ENCODE data around the gene MSH6. TPM values are rescaled to one million over a fixed set of nuclear protein-coding genes. Genes with fewer than 3 reads are reported as not detected.
A peak's percentile ranks its signal among the peaks of the same experiment; 100 is the strongest.

Gene MSH6
- total and polyA plus RNA-seq, 2 of the 13 experiments (the other 11 are each of a cell fraction or from before 2014, with no cell fraction given): 20.8 to 113 TPM

DNA sequence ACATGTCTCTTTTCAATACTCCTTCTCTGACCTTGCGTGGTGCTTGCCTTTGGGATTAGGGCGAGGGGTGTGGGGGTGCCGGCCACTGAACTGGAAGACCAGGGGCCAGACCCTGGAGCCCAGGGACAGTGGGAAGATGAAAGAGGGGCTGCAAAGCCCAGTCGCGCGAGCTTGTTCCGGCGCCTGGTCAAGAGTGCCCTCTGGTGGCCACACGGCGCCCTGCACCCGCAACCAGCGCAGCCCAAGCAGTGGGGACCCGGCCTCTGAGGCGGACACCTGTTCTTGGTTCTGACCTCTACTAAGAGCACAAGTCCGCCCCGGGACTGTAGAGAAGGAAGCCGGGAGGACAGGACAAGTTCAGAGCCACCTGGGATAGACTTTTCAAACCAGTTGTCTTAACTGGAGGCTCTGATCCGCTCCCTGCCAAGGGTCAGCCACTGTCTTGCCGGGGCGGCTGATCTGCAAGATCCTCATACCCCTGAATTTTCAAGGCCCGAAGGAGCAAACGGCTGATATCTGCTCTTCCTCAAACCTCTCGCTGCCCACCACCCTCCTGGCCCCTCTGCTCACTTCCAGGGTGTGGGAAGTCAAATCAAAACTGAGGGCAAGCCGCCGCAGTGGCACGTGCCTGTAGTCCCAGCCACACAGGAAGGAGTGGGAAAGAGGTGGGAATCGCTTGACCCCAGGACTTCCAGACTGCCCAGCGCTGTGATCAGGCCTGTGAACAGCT, 14.9 kb upstream of the MSH6 start (continued):
- TF ChIP-seq SMARCE1 (IDR thresholded peaks at IDR 0.05; ENCODE audit: borderline replicate concordance): no peak
- TF ChIP-seq ZNF749 (CRISPR knock-in tag; IDR thresholded peaks at IDR 0.05; ENCODE audit: borderline replicate concordance): no peak
- peak; percentile 4; the same call in 1 of the 2 replicates for TF ChIP-seq SUZ12 (IDR thresholded peaks at IDR 0.05; ENCODE audit: low read depth, low read length)
- peak; percentile 75 for TF ChIP-seq SALL1 (CRISPR knock-in tag; IDR thresholded peaks at IDR 0.05)
- 0 out of 2 replicates have a peak, but pooled peaks have one; percentile 13 for TF ChIP-seq ZKSCAN1 (IDR thresholded peaks at IDR 0.05; ENCODE audit: low read length)
- TF ChIP-seq DNMT3B (CRISPR knock-in tag; conservative IDR thresholded peaks at IDR 0.05): no peak
- TF ChIP-seq, protein P1, sequence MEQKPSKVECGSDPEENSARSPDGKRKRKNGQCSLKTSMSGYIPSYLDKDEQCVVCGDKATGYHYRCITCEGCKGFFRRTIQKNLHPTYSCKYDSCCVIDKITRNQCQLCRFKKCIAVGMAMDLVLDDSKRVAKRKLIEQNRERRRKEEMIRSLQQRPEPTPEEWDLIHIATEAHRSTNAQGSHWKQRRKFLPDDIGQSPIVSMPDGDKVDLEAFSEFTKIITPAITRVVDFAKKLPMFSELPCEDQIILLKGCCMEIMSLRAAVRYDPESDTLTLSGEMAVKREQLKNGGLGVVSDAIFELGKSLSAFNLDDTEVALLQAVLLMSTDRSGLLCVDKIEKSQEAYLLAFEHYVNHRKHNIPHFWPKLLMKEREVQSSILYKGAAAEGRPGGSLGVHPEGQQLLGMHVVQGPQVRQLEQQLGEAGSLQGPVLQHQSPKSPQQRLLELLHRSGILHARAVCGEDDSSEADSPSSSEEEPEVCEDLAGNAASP (CRISPR knock-in tag; IDR thresholded peaks at IDR 0.05; ENCODE audit: borderline replicate concordance): no peak
- no peak for TF ChIP-seq RFX1 (IDR thresholded peaks at IDR 0.05)
- no peak for TF ChIP-seq POLR2G (IDR thresholded peaks at IDR 0.05; ENCODE audit: low read depth, low read length)
- no peak for TF ChIP-seq SIX1 (CRISPR knock-in tag; IDR thresholded peaks at IDR 0.05; ENCODE audit: borderline replicate concordance)
- TF ChIP-seq, protein P2, sequence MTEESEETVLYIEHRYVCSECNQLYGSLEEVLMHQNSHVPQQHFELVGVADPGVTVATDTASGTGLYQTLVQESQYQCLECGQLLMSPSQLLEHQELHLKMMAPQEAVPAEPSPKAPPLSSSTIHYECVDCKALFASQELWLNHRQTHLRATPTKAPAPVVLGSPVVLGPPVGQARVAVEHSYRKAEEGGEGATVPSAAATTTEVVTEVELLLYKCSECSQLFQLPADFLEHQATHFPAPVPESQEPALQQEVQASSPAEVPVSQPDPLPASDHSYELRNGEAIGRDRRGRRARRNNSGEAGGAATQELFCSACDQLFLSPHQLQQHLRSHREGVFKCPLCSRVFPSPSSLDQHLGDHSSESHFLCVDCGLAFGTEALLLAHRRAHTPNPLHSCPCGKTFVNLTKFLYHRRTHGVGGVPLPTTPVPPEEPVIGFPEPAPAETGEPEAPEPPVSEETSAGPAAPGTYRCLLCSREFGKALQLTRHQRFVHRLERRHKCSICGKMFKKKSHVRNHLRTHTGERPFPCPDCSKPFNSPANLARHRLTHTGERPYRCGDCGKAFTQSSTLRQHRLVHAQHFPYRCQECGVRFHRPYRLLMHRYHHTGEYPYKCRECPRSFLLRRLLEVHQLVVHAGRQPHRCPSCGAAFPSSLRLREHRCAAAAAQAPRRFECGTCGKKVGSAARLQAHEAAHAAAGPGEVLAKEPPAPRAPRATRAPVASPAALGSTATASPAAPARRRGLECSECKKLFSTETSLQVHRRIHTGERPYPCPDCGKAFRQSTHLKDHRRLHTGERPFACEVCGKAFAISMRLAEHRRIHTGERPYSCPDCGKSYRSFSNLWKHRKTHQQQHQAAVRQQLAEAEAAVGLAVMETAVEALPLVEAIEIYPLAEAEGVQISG (CRISPR knock-in tag; IDR thresholded peaks at IDR 0.05): peak; percentile 54; the same call in 1 of the 2 replicates
- no peak for TF ChIP-seq CHD2 (IDR thresholded peaks at IDR 0.05; ENCODE audit: low read depth, low read length)
- no peak for TF ChIP-seq HIVEP1 (CRISPR knock-in tag; IDR thresholded peaks at IDR 0.05)
- peak; percentile 27; the same call in 1 of the 2 replicates for TF ChIP-seq ZMYM3 (CRISPR knock-in tag; IDR thresholded peaks at IDR 0.05)
- TF ChIP-seq ZNF572 (CRISPR knock-in tag; IDR thresholded peaks at IDR 0.05): no peak
- no peak for TF ChIP-seq TBX2 (CRISPR knock-in tag; IDR thresholded peaks at IDR 0.05; ENCODE audit: borderline replicate concordance)
- TF ChIP-seq SP140L (CRISPR knock-in tag; IDR thresholded peaks at IDR 0.05; ENCODE audit: borderline replicate concordance): no peak
- no peak for TF ChIP-seq ZNF382 (CRISPR knock-in tag; IDR thresholded peaks at IDR 0.05; ENCODE audit: borderline replicate concordance)
- peak; percentile 66; the same call in 1 of the 2 replicates for TF ChIP-seq KLF6 (CRISPR knock-in tag; IDR thresholded peaks at IDR 0.05)
- 0 out of 2 replicates have a peak, but pooled peaks have one; percentile 58 for TF ChIP-seq ETV6 (CRISPR knock-in tag; conservative IDR thresholded peaks at IDR 0.05)
- no peak for TF ChIP-seq RNF2 (conservative IDR thresholded peaks at IDR 0.05; ENCODE audit: low read depth)
- no peak for TF ChIP-seq MED13 (CRISPR knock-in tag; IDR thresholded peaks at IDR 0.05)
- TF ChIP-seq SMYD3 (CRISPR knock-in tag; IDR thresholded peaks at IDR 0.05): no peak
